NCI-H187 treated with DMSO at 0.1 percent for 48 hours (cell line): ENCODE data around the gene RAB44.
"Not testable (repeated sequence)": the region's sequence is repeated elsewhere in the genome, so short reads cannot be mapped to it uniquely, and the experiment has no call there.

ENCODE experiments used
- DNase-seq: peaks from one replicate; lab custom pipeline; 2025; lab: John Stamatoyannopoulos, UW

The RAB44 gene, protein sequence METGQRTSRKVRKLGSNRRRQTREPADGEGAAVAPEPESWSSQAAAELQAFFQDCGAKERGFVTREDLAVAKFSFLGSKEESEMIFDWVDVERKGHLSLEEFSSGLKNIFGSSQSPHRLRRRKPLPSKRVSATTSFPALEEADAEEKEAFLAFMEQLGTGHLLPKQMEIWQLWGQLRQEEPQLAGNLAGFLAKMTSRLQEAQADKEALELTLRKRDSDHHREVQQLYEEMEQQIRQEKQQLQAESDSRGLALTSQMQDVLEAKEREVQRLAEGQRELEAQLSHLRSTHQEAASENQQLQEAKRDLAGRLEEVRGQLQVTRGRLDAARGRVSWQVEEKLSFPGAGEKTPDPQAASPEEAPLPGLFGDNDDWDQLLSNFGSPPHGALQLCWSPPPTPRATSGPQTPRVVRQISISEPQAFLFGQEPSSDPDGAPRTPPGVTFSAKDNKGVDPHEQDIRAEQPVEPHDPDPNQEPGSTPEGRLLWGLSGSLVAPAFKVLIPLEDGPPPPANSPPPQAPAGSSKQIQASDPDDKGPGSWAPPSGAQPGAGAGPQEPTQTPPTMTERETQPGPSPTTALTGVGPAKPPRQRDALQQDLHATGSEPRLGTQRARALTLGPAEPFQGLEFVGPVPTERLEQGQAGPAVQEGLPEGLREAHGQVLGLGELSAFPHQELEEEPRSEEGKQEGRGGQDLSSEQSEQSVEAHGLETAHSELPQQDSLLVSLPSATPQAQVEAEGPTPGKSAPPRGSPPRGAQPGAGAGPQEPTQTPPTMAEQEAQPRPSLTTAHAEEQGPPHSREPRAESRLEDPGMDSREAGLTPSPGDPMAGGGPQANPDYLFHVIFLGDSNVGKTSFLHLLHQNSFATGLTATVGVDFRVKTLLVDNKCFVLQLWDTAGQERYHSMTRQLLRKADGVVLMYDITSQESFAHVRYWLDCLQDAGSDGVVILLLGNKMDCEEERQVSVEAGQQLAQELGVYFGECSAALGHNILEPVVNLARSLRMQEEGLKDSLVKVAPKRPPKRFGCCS

DNA sequence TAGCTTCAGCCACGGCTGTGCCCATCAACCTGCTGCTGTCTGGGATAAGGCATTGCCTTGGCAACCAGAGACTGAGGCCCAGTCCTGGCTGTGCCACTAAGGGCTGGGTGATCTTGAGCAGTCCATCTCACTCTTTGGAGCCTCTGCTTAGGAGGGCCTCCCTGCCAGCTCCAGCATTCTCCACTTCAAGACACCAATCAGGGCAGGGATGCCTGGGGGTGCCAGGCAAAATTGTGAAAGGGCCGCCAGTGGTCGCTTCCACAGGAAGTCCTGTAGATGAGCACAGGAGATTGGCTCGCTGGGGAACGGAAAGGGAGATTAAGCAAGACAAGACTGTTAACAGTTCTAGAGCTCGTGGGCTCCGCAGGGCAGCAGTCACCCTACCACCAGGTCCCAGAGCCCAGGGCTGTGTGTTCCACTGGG lies at the start of gene RAB44:
RAB44 (plus strand) TSS at position 346 of the 423 bp plus-strand sequence. CDS start 6,410 bp downstream, outside the sequence.
- DNase-seq, result no peak

DNA sequence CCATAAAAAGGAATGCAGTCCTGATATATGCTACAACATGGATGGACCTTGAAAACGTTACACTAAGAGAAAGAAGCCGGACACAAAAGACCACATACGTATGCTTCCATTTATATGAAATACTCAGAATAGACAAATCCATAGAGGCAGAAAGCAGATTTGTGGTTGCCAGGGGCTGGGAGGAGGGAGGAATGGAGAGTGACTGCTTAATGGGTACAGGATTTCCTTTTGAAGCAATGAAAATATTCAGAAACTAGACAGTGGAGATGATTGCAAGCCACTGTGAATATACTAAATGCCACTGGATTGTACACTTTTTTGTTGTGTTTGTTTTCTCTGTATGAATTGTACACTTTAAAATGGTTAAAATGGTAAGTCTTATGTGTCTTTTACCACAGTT lies 48.5 kb upstream of the RAB44 start:
- DNase-seq, result no peak

GRCh38 chr6:36649701-36650484 lies 47.7 kb upstream of the RAB44 start:
- DNase-seq, result no peak

GRCh38 chr6:36650848-36651478 lies 46.7 kb upstream of the RAB44 start:
- no peak for DNase-seq

GRCh38 chr6:36651659-36652379 lies 45.8 kb upstream of the RAB44 start:
- DNase-seq, result no peak

DNA sequence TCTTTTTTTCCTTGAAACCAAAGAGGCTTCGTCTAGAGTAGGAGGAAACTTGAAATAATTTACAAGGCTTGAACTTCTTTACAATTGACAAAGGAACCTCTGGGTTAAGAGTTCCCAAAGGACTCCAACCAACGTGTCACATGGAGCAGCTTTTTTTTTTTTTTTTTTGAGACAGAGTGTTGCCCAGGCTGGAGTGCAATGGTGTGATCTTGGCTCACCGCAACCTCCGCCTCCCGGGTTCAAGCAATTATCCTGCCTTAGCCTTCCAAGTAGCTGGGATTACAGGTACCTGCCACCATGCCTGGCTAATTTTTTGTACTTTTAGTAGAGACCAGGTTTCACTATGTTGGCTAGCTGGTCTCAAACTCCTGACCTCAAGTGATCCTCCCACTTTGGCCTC lies 43.2 kb upstream of the RAB44 start:
- not testable (repeated sequence) for DNase-seq

- no peak for DNase-seq
Observed at GRCh38 chr6:36655085-36655724, 42.4 kb upstream of the RAB44 start.

DNA sequence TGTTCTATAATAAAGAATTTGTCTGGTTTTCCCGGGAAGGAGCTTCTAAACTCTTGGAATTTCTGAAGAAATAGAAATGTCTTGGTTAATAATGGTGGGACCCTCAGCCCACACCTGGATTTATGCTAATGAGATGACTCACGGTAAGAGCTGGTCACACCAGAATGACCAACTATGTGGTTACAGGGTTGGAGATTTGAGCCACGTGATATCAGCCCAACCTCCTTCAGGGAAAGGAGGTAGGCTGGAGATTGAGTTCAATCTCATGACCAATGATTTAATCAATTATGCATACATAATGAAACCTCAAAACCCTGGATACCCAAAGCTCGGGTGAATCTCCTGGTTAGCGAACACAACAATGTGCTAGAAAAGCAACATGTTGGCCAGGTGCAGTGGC lies 41.2 kb upstream of the RAB44 start:
- DNase-seq, result no peak

GRCh38 chr6:36657271-36657670 lies 40.4 kb upstream of the RAB44 start:
- DNase-seq, result no peak

- DNase-seq, result no peak
Observed at GRCh38 chr6:36657942-36658544, 39.6 kb upstream of the RAB44 start.

GRCh38 chr6:36659271-36659670 lies 38.4 kb upstream of the RAB44 start:
- DNase-seq, result no peak

- no peak for DNase-seq
Observed at GRCh38 chr6:36660771-36661471, 36.7 kb upstream of the RAB44 start.

DNA sequence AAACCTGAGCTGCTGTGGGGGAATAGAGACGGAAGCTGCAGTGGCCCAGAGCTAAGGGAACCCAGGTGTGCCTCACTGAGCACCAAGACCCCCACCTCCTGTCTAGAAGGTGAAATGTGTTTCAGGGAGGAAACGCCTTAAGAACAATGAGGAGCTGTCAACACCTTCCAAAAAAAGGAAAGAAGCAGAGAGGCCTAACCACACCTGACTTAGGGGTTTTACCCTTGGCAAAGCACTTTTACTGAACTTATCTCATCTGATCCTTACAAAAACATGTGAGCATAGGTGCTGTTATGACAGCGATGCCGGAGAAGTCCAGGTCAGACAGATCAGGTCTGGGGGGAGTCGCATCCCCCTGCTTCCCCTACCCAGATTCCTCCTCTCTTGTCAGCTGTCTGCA lies 35.2 kb upstream of the RAB44 start:
- DNase-seq, result no peak

DNA sequence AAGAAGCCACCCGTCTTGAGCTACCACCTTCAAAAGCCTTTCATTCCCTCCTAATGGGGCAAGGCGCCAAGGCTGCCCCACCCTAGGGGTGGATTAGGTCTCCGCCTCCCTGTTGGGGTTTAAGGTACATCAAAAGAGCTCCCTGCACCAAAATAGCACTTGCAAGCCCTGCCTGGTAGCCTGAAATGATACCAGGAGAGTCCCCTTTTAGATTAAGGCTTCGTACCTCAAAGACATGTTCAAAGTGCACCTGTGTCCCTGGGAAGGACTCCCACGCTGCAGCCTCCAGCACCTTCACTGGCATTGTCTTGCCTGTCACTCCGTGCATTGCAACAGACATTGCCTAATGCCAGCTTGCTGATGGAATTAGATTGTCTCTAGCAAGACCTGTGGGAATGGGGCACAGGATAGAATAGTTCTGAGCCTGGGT lies 34.8 kb upstream of the RAB44 start:
- DNase-seq, result no peak

- no peak for DNase-seq
Observed at GRCh38 chr6:36663504-36664446, 33.9 kb upstream of the RAB44 start.

DNA sequence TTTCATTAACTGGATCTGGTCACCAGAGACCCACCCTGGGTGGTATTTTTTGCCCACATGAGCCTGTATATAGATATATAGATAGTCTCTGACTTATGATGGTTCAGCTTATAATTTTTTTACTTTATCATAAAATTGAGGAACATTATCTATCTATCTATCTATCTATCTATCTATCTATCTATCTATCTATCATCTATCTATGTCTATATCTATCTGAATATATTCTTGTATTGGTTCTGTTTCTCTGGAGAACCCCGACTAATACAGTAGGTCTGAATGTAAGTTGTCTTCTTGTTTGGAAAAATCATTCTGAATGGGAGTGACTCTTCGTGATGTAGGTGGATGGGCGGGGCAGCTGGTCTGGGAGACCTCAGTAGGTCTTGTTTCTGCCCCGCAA lies 32.4 kb upstream of the RAB44 start:
- DNase-seq, result no peak

GRCh38 chr6:36666287-36666686 lies 31.3 kb upstream of the RAB44 start:
- no peak for DNase-seq
